Left kidney (tissue), 8 donors: ENCODE results near the gene ABITRAM. TPM values are rescaled to one million over a fixed set of nuclear protein-coding genes. Genes with fewer than 3 reads are reported as not detected.
"Not testable (repeated sequence)": the region's sequence is repeated elsewhere in the genome, so short reads cannot be mapped to it uniquely, and the experiment has no call there.

Experiments used
- DNase-seq: peaks from one replicate; pipeline ENCODE4 v3.0.0-alpha.2; 2013
- long read RNA-seq, 8 donors: transcript quantifications; one replicate each; lab custom pipeline, GENCODE V29; 2026
- polyA plus RNA-seq: library from polyadenylated mRNA; unstranded; fragments of 120-200 nt; gene quantifications from one replicate; pipeline ENCODE4 v1.2.1, GENCODE V29; 2013; ENCODE audit not compliant: insufficient read length

The ABITRAM gene, protein sequence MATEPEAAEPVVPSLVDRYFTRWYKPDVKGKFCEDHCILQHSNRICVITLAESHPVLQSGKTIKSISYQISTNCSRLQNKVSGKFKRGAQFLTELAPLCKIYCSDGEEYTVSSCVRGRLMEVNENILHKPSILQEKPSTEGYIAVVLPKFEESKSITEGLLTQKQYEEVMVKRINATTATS
- polyA plus RNA-seq, result 37.7 TPM
- long read RNA-seq, donor 1, transcript FAM206A-201 (6 exons, 2,134 nt), result major isoform, 11 of 147 reads
- long read RNA-seq, donor 1, partial matches to known transcripts, result 102 of 147 reads
- long read RNA-seq, donor 1, other reads (novel, unspliced or antisense), result 30 of 147 reads
- long read RNA-seq, donor 2, transcript FAM206A-201 (6 exons, 2,134 nt), result major isoform, 11 of 89 reads
- long read RNA-seq, donor 2, partial matches to known transcripts, result 65 of 89 reads
- long read RNA-seq, donor 2, other reads (novel, unspliced or antisense), result 12 of 89 reads
- long read RNA-seq, donor 3, transcript FAM206A-201 (6 exons, 2,134 nt), result major isoform, 5 of 49 reads
- long read RNA-seq, donor 3, partial matches to known transcripts, result 33 of 49 reads
- long read RNA-seq, donor 3, other reads (novel, unspliced or antisense), result 8 of 49 reads
- long read RNA-seq, donor 4, partial matches to known transcripts, result 0 of 2 reads
- long read RNA-seq, donor 4, other reads (novel, unspliced or antisense), result 0 of 2 reads
- long read RNA-seq, donor 5, transcript FAM206A-201 (6 exons, 2,134 nt), result major isoform, 22 of 127 reads
- long read RNA-seq, donor 5, partial matches to known transcripts, result 75 of 127 reads
- long read RNA-seq, donor 5, other reads (novel, unspliced or antisense), result 28 of 127 reads
- long read RNA-seq, donor 6, transcript FAM206A-201 (6 exons, 2,134 nt), result major isoform, 10 of 152 reads
- long read RNA-seq, donor 6, partial matches to known transcripts, result 114 of 152 reads
- long read RNA-seq, donor 6, other reads (novel, unspliced or antisense), result 26 of 152 reads
- long read RNA-seq, donor 7, transcript FAM206A-201 (6 exons, 2,134 nt), result major isoform, 17 of 21 reads
- long read RNA-seq, donor 7, partial matches to known transcripts, result 0 of 21 reads
- long read RNA-seq, donor 7, other reads (novel, unspliced or antisense), result 0 of 21 reads
- long read RNA-seq, donor 8, transcript FAM206A-201 (6 exons, 2,134 nt), result major isoform, 6 of 7 reads
- long read RNA-seq, donor 8, partial matches to known transcripts, result 0 of 7 reads
- long read RNA-seq, donor 8, other reads (novel, unspliced or antisense), result 0 of 7 reads

GRCh38 chr9:108934323-108934893, at the start of gene ABITRAM:
TSS of gene ABITRAM (plus strand) at chr9:108934400. CDS start at chr9:108934487, 87 bp downstream.
- peak; percentile 77 for DNase-seq

DNA sequence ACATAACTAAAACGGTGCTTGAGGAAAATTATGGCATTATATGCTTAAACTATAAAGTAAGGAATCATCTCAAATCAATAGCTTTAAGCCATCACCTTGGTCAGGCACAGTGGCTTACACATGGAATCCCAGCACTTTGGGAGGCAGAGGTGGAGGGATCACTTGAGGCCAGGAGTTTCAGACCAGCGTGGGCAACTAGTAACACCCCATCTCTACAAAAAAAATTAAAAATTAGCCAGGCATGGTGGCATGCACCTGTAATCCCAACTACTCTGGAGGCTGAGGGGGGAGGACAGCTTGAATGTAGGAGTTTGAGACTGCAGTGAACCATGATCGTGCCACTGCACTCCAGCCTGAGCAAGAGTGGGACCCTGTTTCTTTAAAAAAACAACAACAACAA, 49.5 kb upstream of the ABITRAM start:
- DNase-seq, result no peak

DNA sequence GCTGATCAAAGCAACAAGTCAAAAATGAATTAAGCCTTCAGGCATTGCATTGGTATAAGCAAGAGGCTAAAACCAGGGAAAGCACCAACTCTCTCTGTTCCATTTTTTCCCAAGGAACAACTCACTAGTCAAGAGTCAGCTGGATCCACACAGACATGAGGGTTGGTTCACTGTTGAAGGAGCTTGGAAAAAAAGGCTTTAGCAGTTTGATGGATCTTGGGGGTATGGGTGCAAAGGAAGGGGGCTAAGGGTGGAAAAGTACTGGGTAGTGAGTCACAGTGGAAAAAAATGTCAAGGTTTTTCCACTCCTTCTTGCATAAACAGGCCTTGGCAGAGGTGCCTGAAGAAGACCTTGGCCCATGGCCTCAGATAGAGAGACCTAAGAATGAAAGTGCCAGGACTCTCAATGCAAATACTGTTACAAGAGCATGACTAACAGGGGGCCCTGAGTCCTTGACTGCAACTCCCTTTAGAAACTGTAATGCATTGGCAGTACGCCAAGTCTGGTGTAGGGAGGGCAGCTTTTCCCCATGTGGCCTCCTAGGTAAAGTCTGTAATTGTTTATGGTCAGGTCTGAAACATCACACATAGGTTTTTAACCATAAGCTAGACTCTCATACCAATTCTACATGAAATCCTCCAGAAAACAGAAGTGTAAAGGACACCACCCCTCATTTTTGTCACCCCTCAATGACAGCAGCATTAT, 48.4 kb upstream of the ABITRAM start:
- no peak for DNase-seq

GRCh38 chr9:108886594-108887271, 47.5 kb upstream of the ABITRAM start:
- DNase-seq, result not testable (repeated sequence)

- DNase-seq, result no peak
Measured at GRCh38 chr9:108889649-108890067, 44.5 kb upstream of the ABITRAM start.

DNA sequence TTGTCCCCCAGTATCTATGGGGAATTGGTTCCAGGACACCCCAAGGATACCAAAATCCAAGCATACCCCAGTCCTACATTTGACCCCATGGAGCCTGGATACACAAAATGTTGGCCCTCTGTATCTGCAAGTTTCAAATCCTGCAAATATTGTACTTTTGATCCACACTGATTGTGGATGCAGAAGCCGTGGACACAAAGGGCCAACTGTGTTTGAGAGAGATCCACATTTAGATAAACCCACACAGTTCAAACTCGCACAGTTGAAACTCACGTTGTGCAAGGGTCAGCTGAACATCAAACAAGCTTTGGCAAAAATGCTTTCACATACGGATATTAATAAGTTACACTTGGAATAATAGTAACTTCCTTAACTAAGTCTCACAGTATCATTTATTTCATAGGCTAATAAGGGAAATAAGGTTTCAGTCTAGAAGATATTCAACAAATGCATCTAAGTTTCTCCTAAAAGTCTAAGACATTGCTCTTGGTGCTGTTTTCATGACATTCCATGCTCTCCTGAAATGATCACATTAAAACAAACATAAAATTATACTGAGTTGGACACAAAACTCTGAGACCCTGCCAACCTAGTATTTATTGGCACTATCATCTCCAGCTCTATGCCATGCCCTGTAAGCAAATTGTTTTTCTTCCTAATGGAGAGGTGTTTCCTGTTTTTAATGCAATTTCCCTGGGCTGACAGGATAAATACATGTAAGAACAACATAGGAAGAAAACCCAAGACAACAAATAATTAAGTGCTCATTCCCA, 39.8 kb upstream of the ABITRAM start:
- no peak for DNase-seq

- DNase-seq, result no peak
Measured at GRCh38 chr9:108897324-108898096, 36.7 kb upstream of the ABITRAM start.

GRCh38 chr9:108899023-108899695, 35.0 kb upstream of the ABITRAM start:
- not testable (repeated sequence) for DNase-seq

DNA sequence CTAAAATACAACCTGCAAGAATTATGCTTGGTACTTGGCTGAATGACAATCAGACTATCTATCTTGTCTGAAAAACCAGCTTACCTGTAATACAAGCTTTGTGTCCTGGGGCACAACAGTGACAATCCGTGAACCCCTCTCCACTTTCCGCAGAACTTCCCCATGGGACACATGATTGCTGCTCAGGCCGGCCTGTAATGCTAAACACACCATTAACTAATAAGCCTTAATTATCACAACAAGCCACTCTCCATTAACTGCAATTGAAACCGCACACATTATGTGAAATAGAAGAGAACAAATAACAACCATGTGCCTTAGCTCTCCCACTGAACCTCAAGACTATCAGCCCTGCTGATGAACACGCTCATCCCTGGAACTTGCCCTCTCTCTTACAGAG, 34.0 kb upstream of the ABITRAM start:
- DNase-seq, result no peak

GRCh38 chr9:108903420-108904103, 30.6 kb upstream of the ABITRAM start:
- DNase-seq, result no peak

GRCh38 chr9:108904161-108904560, 30.0 kb upstream of the ABITRAM start:
- no peak for DNase-seq

- DNase-seq, result no peak
Measured at GRCh38 chr9:108905494-108905893, 28.7 kb upstream of the ABITRAM start.

DNA sequence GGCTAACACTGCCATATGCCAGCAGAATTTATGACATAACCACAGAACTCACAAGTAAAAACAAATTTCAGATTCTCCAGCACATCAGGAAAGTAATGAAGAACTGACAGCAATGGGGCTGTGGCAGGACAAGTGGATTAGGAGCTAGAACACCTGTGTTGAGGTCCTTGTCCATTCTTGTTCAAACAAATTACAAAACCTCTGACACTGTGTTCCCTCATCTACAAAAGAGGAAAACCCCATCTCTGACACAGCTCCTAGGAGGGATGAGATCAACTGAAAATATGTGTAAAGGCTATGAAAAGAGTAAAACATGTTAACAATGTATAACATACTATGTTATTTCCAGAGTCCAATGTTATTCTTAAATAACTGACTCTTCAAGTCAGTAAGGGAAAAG, 23.8 kb upstream of the ABITRAM start:
- no peak for DNase-seq

DNA sequence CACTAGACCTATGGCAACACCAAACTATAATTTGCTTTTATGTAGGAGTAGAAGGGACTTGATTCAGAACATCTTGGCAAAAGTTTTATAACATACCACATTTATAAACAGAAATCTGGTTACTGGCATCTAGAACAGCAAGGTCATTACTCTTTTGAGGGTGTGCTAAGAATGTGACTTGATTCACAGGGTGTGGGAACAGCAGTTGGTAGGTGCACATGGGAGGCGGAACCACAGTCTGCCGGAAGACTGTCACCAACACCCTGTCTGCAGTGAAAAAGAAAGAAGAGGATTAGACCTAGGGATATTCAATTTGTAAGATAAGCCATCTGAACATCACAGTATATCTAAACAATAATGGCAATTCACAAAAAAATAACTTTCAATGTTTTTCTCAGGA, 23.3 kb upstream of the ABITRAM start:
- no peak for DNase-seq

- no peak for DNase-seq
Measured at GRCh38 chr9:108911820-108912219, 22.4 kb upstream of the ABITRAM start.

GRCh38 chr9:108913391-108913790, 20.8 kb upstream of the ABITRAM start:
- no peak for DNase-seq

DNA sequence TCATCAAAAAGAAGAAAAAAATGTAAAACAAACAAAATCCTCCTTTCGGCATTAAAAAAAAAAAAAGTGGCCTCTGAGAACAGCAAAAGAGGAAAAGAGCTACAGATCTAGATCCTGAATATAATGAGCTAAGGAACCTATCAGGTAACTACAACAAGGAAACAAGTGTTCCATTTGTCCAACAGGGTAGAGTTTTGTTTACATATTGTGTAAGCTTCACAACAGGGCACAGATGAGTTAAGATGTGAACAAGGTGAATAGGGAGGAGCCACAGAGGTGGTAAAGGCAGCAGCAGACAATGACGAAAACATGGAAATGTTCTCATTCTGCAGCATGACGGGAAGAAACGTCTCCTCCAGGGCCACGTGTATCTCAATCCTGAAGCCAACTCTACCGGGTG, 14.7 kb upstream of the ABITRAM start:
- no peak for DNase-seq

- DNase-seq, result not testable (repeated sequence)
Measured at GRCh38 chr9:108920401-108920800, 13.8 kb upstream of the ABITRAM start.
